ENCODE results near the gene VPS4A.
"Not testable (repeated sequence)": the region's sequence is repeated elsewhere in the genome, so short reads cannot be mapped to it uniquely, and the experiment has no call there.

Gene VPS4A

GRCh38 chr16:69276148-69277115, 34.7 kb upstream of the VPS4A start:
- DNase-seq (ENCODE audit: low read depth, low spot score), result no peak
- H3K4me1 ChIP-seq (ENCODE audit: insufficient read depth, insufficient read length), result no peaks in the 10 kb centered on the region
- no peaks in the 10 kb centered on the region for H3K9me3 ChIP-seq (ENCODE audit: insufficient read depth, low read length)
- H3K27me3 ChIP-seq (ENCODE audit: insufficient read depth, insufficient read length), result no peaks in the 10 kb centered on the region
- H3K9ac ChIP-seq (ENCODE audit: insufficient read length, low read depth), result no peak overlapping the region
- peaks cover 17% of the 10 kb centered on the region for H3K36me3 ChIP-seq (ENCODE audit: insufficient read depth, insufficient read length, low read length)
- H3K4me3 ChIP-seq (ENCODE audit: insufficient read length, low read depth), result no peak overlapping the region
- TF ChIP-seq SUZ12 (IDR thresholded peaks at IDR 0.05; ENCODE audit: extremely low read depth, insufficient read depth, insufficient read length) (no peak), ZNF274 (IDR thresholded peaks at IDR 0.05; ENCODE audit: low read depth, low read length) (no peak), YY1 (IDR thresholded peaks at IDR 0.05; ENCODE audit: insufficient read depth, insufficient read length) (no peak)

GRCh38 chr16:69277413-69277812, 33.7 kb upstream of the VPS4A start:
- Histone ChIP-seq H3K4me3 (ENCODE audit: insufficient read length, low read depth) (no peak overlapping the region), H3K9ac (ENCODE audit: insufficient read length, low read depth) (no peak overlapping the region), H3K9me3 (ENCODE audit: insufficient read depth, low read length) (no peaks in the 10 kb centered on the region), H3K36me3 (ENCODE audit: insufficient read depth, insufficient read length, low read length) (peaks cover 12% of the 10 kb centered on the region), H3K4me1 (ENCODE audit: insufficient read depth, insufficient read length) (no peaks in the 10 kb centered on the region), H3K27me3 (ENCODE audit: insufficient read depth, insufficient read length) (no peaks in the 10 kb centered on the region)
- TF ChIP-seq YY1 (IDR thresholded peaks at IDR 0.05; ENCODE audit: insufficient read depth, insufficient read length) (no peak), ZNF274 (IDR thresholded peaks at IDR 0.05; ENCODE audit: low read depth, low read length) (no peak), SUZ12 (IDR thresholded peaks at IDR 0.05; ENCODE audit: extremely low read depth, insufficient read depth, insufficient read length) (no peak)
- no peak for DNase-seq (ENCODE audit: low read depth, low spot score)

- Histone ChIP-seq H3K4me3 (ENCODE audit: insufficient read length, low read depth) (no peak overlapping the region), H3K4me1 (ENCODE audit: insufficient read depth, insufficient read length) (no peaks in the 10 kb centered on the region), H3K9ac (ENCODE audit: insufficient read length, low read depth) (no peak overlapping the region), H3K9me3 (ENCODE audit: insufficient read depth, low read length) (no peaks in the 10 kb centered on the region), H3K27me3 (ENCODE audit: insufficient read depth, insufficient read length) (no peaks in the 10 kb centered on the region), H3K36me3 (ENCODE audit: insufficient read depth, insufficient read length, low read length) (peaks cover 24% of the 10 kb centered on the region)
- no peak for TF ChIP-seq ZNF274 (IDR thresholded peaks at IDR 0.05; ENCODE audit: low read depth, low read length)
- TF ChIP-seq YY1 (IDR thresholded peaks at IDR 0.05; ENCODE audit: insufficient read depth, insufficient read length), result no peak
- TF ChIP-seq SUZ12 (IDR thresholded peaks at IDR 0.05; ENCODE audit: extremely low read depth, insufficient read depth, insufficient read length), result no peak
- no peak for DNase-seq (ENCODE audit: low read depth, low spot score)
These were observed 27.3 kb upstream of the VPS4A start for GRCh38 chr16:69283851-69284250.

GRCh38 chr16:69285240-69285639, 25.9 kb upstream of the VPS4A start:
- no peak for TF ChIP-seq SUZ12 (IDR thresholded peaks at IDR 0.05; ENCODE audit: extremely low read depth, insufficient read depth, insufficient read length)
- TF ChIP-seq YY1 (IDR thresholded peaks at IDR 0.05; ENCODE audit: insufficient read depth, insufficient read length), result no peak
- no peak for TF ChIP-seq ZNF274 (IDR thresholded peaks at IDR 0.05; ENCODE audit: low read depth, low read length)
- Histone ChIP-seq H3K9ac (ENCODE audit: insufficient read length, low read depth) (no peak overlapping the region), H3K4me1 (ENCODE audit: insufficient read depth, insufficient read length) (no peaks in the 10 kb centered on the region), H3K27me3 (ENCODE audit: insufficient read depth, insufficient read length) (no peaks in the 10 kb centered on the region), H3K36me3 (ENCODE audit: insufficient read depth, insufficient read length, low read length) (peaks cover 24% of the 10 kb centered on the region), H3K9me3 (ENCODE audit: insufficient read depth, low read length) (no peaks in the 10 kb centered on the region), H3K4me3 (ENCODE audit: insufficient read length, low read depth) (no peak overlapping the region)
- DNase-seq (ENCODE audit: low read depth, low spot score), result no peak

GRCh38 chr16:69286941-69287713, 24.0 kb upstream of the VPS4A start:
- Histone ChIP-seq H3K27me3 (ENCODE audit: insufficient read depth, insufficient read length) (no peaks in the 10 kb centered on the region), H3K9me3 (ENCODE audit: insufficient read depth, low read length) (no peaks in the 10 kb centered on the region), H3K4me3 (ENCODE audit: insufficient read length, low read depth) (no peak overlapping the region), H3K36me3 (ENCODE audit: insufficient read depth, insufficient read length, low read length) (peaks cover 24% of the 10 kb centered on the region), H3K9ac (ENCODE audit: insufficient read length, low read depth) (no peak overlapping the region), H3K4me1 (ENCODE audit: insufficient read depth, insufficient read length) (no peaks in the 10 kb centered on the region)
- DNase-seq (ENCODE audit: low read depth, low spot score), result no peak
- TF ChIP-seq YY1 (IDR thresholded peaks at IDR 0.05; ENCODE audit: insufficient read depth, insufficient read length) (no peak), ZNF274 (IDR thresholded peaks at IDR 0.05; ENCODE audit: low read depth, low read length) (no peak), SUZ12 (IDR thresholded peaks at IDR 0.05; ENCODE audit: extremely low read depth, insufficient read depth, insufficient read length) (no peak)

- H3K4me1 ChIP-seq (ENCODE audit: insufficient read depth, insufficient read length); DNase-seq (ENCODE audit: low read depth, low spot score); H3K27me3 ChIP-seq (ENCODE audit: insufficient read depth, insufficient read length); H3K4me3 ChIP-seq (ENCODE audit: insufficient read length, low read depth); H3K9me3 ChIP-seq (ENCODE audit: insufficient read depth, low read length); H3K9ac ChIP-seq (ENCODE audit: insufficient read length, low read depth); H3K36me3 ChIP-seq (ENCODE audit: insufficient read depth, insufficient read length, low read length): not testable (repeated sequence)
These were observed 19.5 kb upstream of the VPS4A start for GRCh38 chr16:69291657-69292056.

GRCh38 chr16:69293401-69293800, 17.7 kb upstream of the VPS4A start:
- Histone ChIP-seq H3K4me1 (ENCODE audit: insufficient read depth, insufficient read length) (no peaks in the 10 kb centered on the region), H3K4me3 (ENCODE audit: insufficient read length, low read depth) (no peak overlapping the region), H3K9ac (ENCODE audit: insufficient read length, low read depth) (no peak overlapping the region), H3K9me3 (ENCODE audit: insufficient read depth, low read length) (no peaks in the 10 kb centered on the region), H3K36me3 (ENCODE audit: insufficient read depth, insufficient read length, low read length) (peaks cover under 1% of the 10 kb centered on the region), H3K27me3 (ENCODE audit: insufficient read depth, insufficient read length) (no peaks in the 10 kb centered on the region)
- no peak for DNase-seq (ENCODE audit: low read depth, low spot score)
- no peak for TF ChIP-seq ZNF274 (IDR thresholded peaks at IDR 0.05; ENCODE audit: low read depth, low read length)
- no peak for TF ChIP-seq SUZ12 (IDR thresholded peaks at IDR 0.05; ENCODE audit: extremely low read depth, insufficient read depth, insufficient read length)
- no peak for TF ChIP-seq YY1 (IDR thresholded peaks at IDR 0.05; ENCODE audit: insufficient read depth, insufficient read length)

All from NT2/D1 (cell line).